Glutamatergic neuron (in vitro differentiated cells): Measurements from ENCODE around the gene PYGB. TPM values are rescaled to one million over a fixed set of nuclear protein-coding genes. Genes with fewer than 3 reads are reported as not detected.

Experiments
- DNase-seq: peaks from one replicate; pipeline ENCODE4 v3.0.0; 2022
- H3K27ac Mint-ChIP-seq: one replicate; pipeline ENCODE4 v1.8.0; 2020; ENCODE audit warnings: mild to moderate bottlenecking, mixed read lengths, inconsistent platforms; ENCODE audit not compliant: unreplicated experiment
- H3K27me3 Mint-ChIP-seq: one replicate; pipeline ENCODE4 v1.8.0; 2020; ENCODE audit warnings: mild to moderate bottlenecking, moderate library complexity, mixed read lengths, inconsistent platforms; ENCODE audit not compliant: unreplicated experiment
- H3K36me3 Mint-ChIP-seq: one replicate; pipeline ENCODE4 v1.8.0; 2020; ENCODE audit warnings: mild to moderate bottlenecking, mixed read lengths, inconsistent platforms; ENCODE audit not compliant: unreplicated experiment
- H3K4me1 Mint-ChIP-seq: one replicate; pipeline ENCODE4 v1.8.0; 2020; ENCODE audit warnings: mild to moderate bottlenecking, low read depth, mixed read lengths, inconsistent platforms; ENCODE audit not compliant: unreplicated experiment
- H3K4me3 Mint-ChIP-seq: one replicate; pipeline ENCODE4 v1.8.0; 2020; ENCODE audit warnings: mild to moderate bottlenecking, mixed read lengths, inconsistent platforms; ENCODE audit not compliant: unreplicated experiment
- H3K9me3 Mint-ChIP-seq: one replicate; pipeline ENCODE4 v1.8.0; 2020; ENCODE audit warnings: mild to moderate bottlenecking, moderate library complexity, mixed read lengths, inconsistent platforms; ENCODE audit not compliant: unreplicated experiment
- CTCF ChIP-seq: fragments of 200-600 bp; sonication (generic); IDR thresholded peaks from one replicate; pipeline ENCODE4 v1.5.0; 2021; ENCODE audit not compliant: partially characterized antibody, unreplicated experiment
- total RNA-seq: library from RNA; stranded (reverse); fragmentation: NEBNext Ultra II Directional; extraction: Animal tissue kit (Norgen Biotek cat#: 25700); gene quantifications from one replicate; pipeline ENCODE4 v1.2.1, GENCODE V29; 2021; ENCODE audit not compliant: unreplicated experiment

The PYGB gene
- total RNA-seq, 1 donor from 2014 or later = 295 TPM

- no peak overlapping the region for H3K27ac Mint-ChIP-seq
- H3K9me3 Mint-ChIP-seq = peaks cover 8% of the 10 kb centered on the region
- no peak for DNase-seq
- peaks cover 5% of the 10 kb centered on the region for H3K27me3 Mint-ChIP-seq
- peaks cover 9% of the 10 kb centered on the region for H3K36me3 Mint-ChIP-seq
- peak overlapping the region; percentile 14 for H3K4me3 Mint-ChIP-seq
- H3K4me1 Mint-ChIP-seq = peaks cover 43% of the 10 kb centered on the region
- TF ChIP-seq CTCF = no peak
Observed at GRCh38 chr20:25254571-25254970, 6.7 kb downstream of the PYGB start.

- TF ChIP-seq CTCF = no peak
- peaks cover 43% of the 10 kb centered on the region for H3K4me1 Mint-ChIP-seq
- peaks cover 13% of the 10 kb centered on the region for H3K9me3 Mint-ChIP-seq
- H3K36me3 Mint-ChIP-seq = peaks cover 15% of the 10 kb centered on the region
- peaks cover 5% of the 10 kb centered on the region for H3K27me3 Mint-ChIP-seq
- no peak overlapping the region for H3K27ac Mint-ChIP-seq
- peak overlapping the region; percentile 14 for H3K4me3 Mint-ChIP-seq
- no peak for DNase-seq
Observed at GRCh38 chr20:25254986-25255680, 7.2 kb downstream of the PYGB start.

GRCh38 chr20:25256226-25256859 is 8.5 kb downstream of the PYGB start:
- Mint-ChIP-seq H3K4me1 (peaks cover 31% of the 10 kb centered on the region), H3K4me3 (peak overlapping the region; percentile 28), H3K27ac (no peak overlapping the region), H3K27me3 (peaks cover 3% of the 10 kb centered on the region), H3K36me3 (peaks cover 20% of the 10 kb centered on the region), H3K9me3 (peaks cover 15% of the 10 kb centered on the region)
- no peak for TF ChIP-seq CTCF
- no peak for DNase-seq

GRCh38 chr20:25257130-25257529 is 9.2 kb downstream of the PYGB start:
- Mint-ChIP-seq H3K27me3 (peaks cover 3% of the 10 kb centered on the region), H3K36me3 (peaks cover 28% of the 10 kb centered on the region), H3K9me3 (peaks cover 18% of the 10 kb centered on the region), H3K4me3 (no peak overlapping the region), H3K4me1 (peaks cover 23% of the 10 kb centered on the region), H3K27ac (no peak overlapping the region)
- DNase-seq = no peak
- TF ChIP-seq CTCF = no peak
